SU-DHL-6 (cell line): ENCODE measurements around the gene ZBED3.

Experiments
- CTCF ChIP-seq: fragments of 200-600 bp; sonication (generic); IDR thresholded peaks from one replicate; pipeline ENCODE4 v1.5.1; 2017; ENCODE audit warnings: antibody characterized with exemption, mild to moderate bottlenecking, low read length, moderate library complexity; ENCODE audit not compliant: insufficient read depth, poor library complexity, severe bottlenecking
- EZH2phosphoT487 ChIP-seq: fragments of 200-600 bp; sonication (generic), shearing (Covaris generic); conservative IDR thresholded peaks from 2 replicates; pipeline ENCODE4 v1.6.1; 2018; ENCODE audit warnings: mild to moderate bottlenecking, antibody characterized with exemption, low read length, moderate library complexity, mixed read lengths

- no peak for TF ChIP-seq CTCF
- TF ChIP-seq EZH2phosphoT487 = no peak
Observed at GRCh38 chr5:77066184-77066583, 20.9 kb downstream of the ZBED3 start.
